Testis (tissue), 3 donors: Measurements from ENCODE around the gene TPM2. TPM values are rescaled to one million over a fixed set of nuclear protein-coding genes. Genes with fewer than 3 reads are reported as not detected.

ENCODE experiments used
- DNase-seq: peaks from one replicate; pipeline ENCODE4 v3.0.0-alpha.2; 2019
- H3K27ac ChIP-seq, 2 donors: fragments of 200-600 bp; sonication (generic); one replicate each; pipeline ENCODE4 v1.5.1; 2019
- H3K27me3 ChIP-seq: fragments of 200-600 bp; sonication (generic); one replicate; pipeline ENCODE4 v1.5.1; 2019
- H3K36me3 ChIP-seq: fragments of 200-600 bp; sonication (generic); one replicate; pipeline ENCODE4 v1.5.1; 2017; ENCODE audit warnings: low read depth; ENCODE audit errors: missing control alignments
- H3K4me1 ChIP-seq: fragments of 200-600 bp; sonication (generic); one replicate; pipeline ENCODE4 v1.5.1; 2019
- H3K4me3 ChIP-seq, 2 donors: fragments of 200-600 bp; sonication (generic); one replicate each; pipeline ENCODE4 v1.5.1; 2017 to 2019
- H3K9me3 ChIP-seq: fragments of 200-600 bp; sonication (generic); one replicate; pipeline ENCODE4 v1.5.1; 2017
- CTCF ChIP-seq, 3 experiments: fragments of 450-650 bp in 2 of 3; fragments of 200-600 bp in 1 of 3; sonication (generic) in 1 of 3; IDR thresholded peaks; one replicate each; pipeline ENCODE4 v1.5.1; 2016 to 2019; ENCODE audit warnings: antibody characterized with exemption in 3 of 3, mild to moderate bottlenecking in 2 of 3, moderate library complexity in 1 of 3
- POLR2A ChIP-seq: fragments of 450-650 bp; IDR thresholded peaks from one replicate; pipeline ENCODE4 v1.6.1; 2017; ENCODE audit warnings: antibody characterized with exemption, mild to moderate bottlenecking, moderate library complexity
- WGBS, 2 donors: methylation state at CpG; one replicate each; pipeline ENCODE4 v1.1.5; 2018; 5-methylcytosine and 5-hydroxymethylcytosine counted together
- intact Hi-C: fragments of 100-400 bp; cut with DNase I; formaldehyde crosslinking; loops from one replicate; pipeline ENCODE4 v1.15.1; 2023; ENCODE audit warnings: low total_unique reads
- polyA plus RNA-seq: library from polyadenylated mRNA; stranded (reverse); fragments of 350-450 nt; fragmentation: Illumina TruSeq; extraction: RNeasy Lipid Tissue Mini Kit (QIAGEN cat#74804); gene quantifications from one replicate; pipeline ENCODE4 v1.2.3, GENCODE V29; 2014; ENCODE audit warnings: low read depth, low replicate concordance; ENCODE audit not compliant: insufficient read depth
- total RNA-seq, 2 donors: library from RNA; depleted of rRNA; stranded (reverse); fragments of >200 nt; gene quantifications; one replicate each; pipeline ENCODE4 v1.2.3, GENCODE V29; 2016

Gene TPM2
- total and polyA plus RNA-seq, 3 donors from 2014 or later: 182 to 369 (median 211) TPM

GRCh38 chr9:35683323-35683722, 6.4 kb downstream of the TPM2 start:
- whole genome bisulfite sequencing, 2 donors: 58 to 69% methylated on average over 2 of the region's 2 CpGs
- no peak overlapping the region for H3K4me3 ChIP-seq
- no peak for TF ChIP-seq CTCF (IDR thresholded peaks at IDR 0.05)
- no peak for TF ChIP-seq POLR2A
- H3K27me3 ChIP-seq: no peaks in the 10 kb centered on the region
- no peaks in the 10 kb centered on the region for H3K36me3 ChIP-seq
- no peak overlapping the region for H3K27ac ChIP-seq
- no peak for DNase-seq
- no peaks in the 10 kb centered on the region for H3K9me3 ChIP-seq
- intact Hi-C loops: no loop called here
- H3K4me1 ChIP-seq: peaks cover 10% of the 10 kb centered on the region

- no peak for TF ChIP-seq CTCF (IDR thresholded peaks at IDR 0.05)
- no peak for TF ChIP-seq POLR2A
- no peak for DNase-seq
- Histone ChIP-seq H3K27me3 (no peaks in the 10 kb centered on the region), H3K4me1 (peaks cover 13% of the 10 kb centered on the region), H3K9me3 (no peaks in the 10 kb centered on the region), H3K27ac (no peak overlapping the region), H3K4me3 (no peak overlapping the region), H3K36me3 (no peaks in the 10 kb centered on the region)
- intact Hi-C loops: no loop called here
- WGBS, 2 donors: 80 to 91% methylated on average over 10 of the region's 10 CpGs
Observed at GRCh38 chr9:35682520-35683315, 7.0 kb downstream of the TPM2 start.

GRCh38 chr9:35682051-35682450, 7.7 kb downstream of the TPM2 start:
- Histone ChIP-seq H3K36me3 (no peaks in the 10 kb centered on the region), H3K9me3 (no peaks in the 10 kb centered on the region), H3K4me3 (no peak overlapping the region), H3K27ac (no peak overlapping the region), H3K27me3 (no peaks in the 10 kb centered on the region), H3K4me1 (peaks cover 13% of the 10 kb centered on the region)
- intact Hi-C loops: no loop called here
- no peak for DNase-seq
- TF ChIP-seq CTCF (IDR thresholded peaks at IDR 0.05) (no peak), POLR2A (no peak)
- WGBS, 2 donors: 54 to 64% methylated on average over 6 of the region's 6 CpGs

- Histone ChIP-seq H3K4me1 (peaks cover 13% of the 10 kb centered on the region), H3K9me3 (no peaks in the 10 kb centered on the region), H3K4me3 (no peak overlapping the region), H3K27ac (no peak overlapping the region), H3K36me3 (no peaks in the 10 kb centered on the region), H3K27me3 (no peaks in the 10 kb centered on the region)
- TF ChIP-seq POLR2A (no peak), CTCF (IDR thresholded peaks at IDR 0.05) (no peak)
- no peak for DNase-seq
- intact Hi-C loops: no loop called here
- 68 to 89% methylated on average over 3 of the region's 3 CpGs for WGBS, 2 donors
Observed at GRCh38 chr9:35681341-35682002, 8.3 kb downstream of the TPM2 start.
